CD4-positive, alpha-beta memory T cell (primary cell): ENCODE measurements around the gene KCNG1. TPM values are rescaled to one million over a fixed set of nuclear protein-coding genes. Genes with fewer than 3 reads are reported as not detected.
A peak's percentile ranks its signal among the peaks of the same experiment; 100 is the strongest.

Experiments
- CTCF ChIA-PET: fragments of 350-600 bp; sonication (Branson Sonifier 250); formaldehyde crosslinking; loops from one replicate; lab custom pipeline; 2021; ENCODE audit warnings: inconsistent platforms; ENCODE audit not compliant: partially characterized antibody; lab: Charles Lee
- POLR2A ChIA-PET: fragments of 350-600 bp; sonication (Branson Sonifier 250); formaldehyde crosslinking; loops from one replicate; lab custom pipeline; 2021; ENCODE audit not compliant: partially characterized antibody; lab: Charles Lee
- DNase-seq, 5 donors: peaks; one replicate each; pipeline versions ENCODE4 v3.0.0 to v3.0.0-alpha.2; 2020 to 2022; ENCODE audit warnings: mixed read lengths in 1 of 5
- H3K27ac ChIP-seq: one replicate; pipeline ENCODE4 v1.7.0; 2013; ENCODE audit warnings: low read depth, low read length
- H3K27me3 ChIP-seq: 2 replicates; pipeline ENCODE4 v1.7.0; 2013; ENCODE audit warnings: mild to moderate bottlenecking, low read length, moderate library complexity; ENCODE audit not compliant: insufficient read depth
- H3K36me3 ChIP-seq: 2 replicates; pipeline ENCODE4 v1.7.0; 2013; ENCODE audit warnings: mild to moderate bottlenecking, low read length, moderate library complexity; ENCODE audit not compliant: insufficient read depth
- H3K4me1 ChIP-seq: 2 replicates; pipeline ENCODE4 v1.7.0; 2013; ENCODE audit warnings: mild to moderate bottlenecking, low read length, moderate library complexity; ENCODE audit not compliant: insufficient read depth
- H3K4me3 ChIP-seq, 2 donors: one replicate each; pipeline ENCODE4 v1.7.0; 2013; ENCODE audit warnings: low read length in 2 of 2, mild to moderate bottlenecking in 1 of 2
- H3K9me3 ChIP-seq, 2 donors: one replicate each; pipeline ENCODE4 v1.7.0; 2013; ENCODE audit warnings: low read length in 2 of 2, control low read depth in 1 of 2; ENCODE audit not compliant: control insufficient read depth in 1 of 2
- H3K27ac Mint-ChIP-seq, 7 donors: one replicate each; pipeline ENCODE4 v1.8.0; 2020 to 2021; ENCODE audit warnings: mixed read lengths in 7 of 7, mild to moderate bottlenecking in 6 of 7, inconsistent platforms in 3 of 7, moderate library complexity in 3 of 7
- H3K27me3 Mint-ChIP-seq, 2 donors: one replicate each; pipeline ENCODE4 v1.8.0; 2020 to 2021; ENCODE audit warnings: mixed read lengths in 2 of 2
- H3K36me3 Mint-ChIP-seq, 2 donors: one replicate each; pipeline ENCODE4 v1.8.0; 2020 to 2021; ENCODE audit warnings: mixed read lengths in 2 of 2, inconsistent platforms in 1 of 2, mild to moderate bottlenecking in 1 of 2
- H3K4me1 Mint-ChIP-seq, 4 donors: one replicate each; pipeline ENCODE4 v1.8.0; 2020 to 2021; ENCODE audit warnings: mixed read lengths in 4 of 4, mild to moderate bottlenecking in 1 of 4
- H3K4me3 Mint-ChIP-seq, 8 donors: one replicate each; pipeline ENCODE4 v1.8.0; 2020 to 2021; ENCODE audit warnings: mixed read lengths in 8 of 8, mild to moderate bottlenecking in 7 of 8, moderate library complexity in 6 of 8, inconsistent platforms in 3 of 8
- H3K9me3 Mint-ChIP-seq, 8 donors: one replicate each; pipeline ENCODE4 v1.8.0; 2020 to 2021; ENCODE audit warnings: mixed read lengths in 8 of 8, mild to moderate bottlenecking in 5 of 8, inconsistent platforms in 3 of 8, moderate library complexity in 1 of 8
- intact Hi-C: fragments of 100-400 bp; cut with micrococcal nuclease; formaldehyde crosslinking; loops from one replicate; pipeline ENCODE4 v1.15.1; 2023
- polyA plus RNA-seq, 2 donors: library from polyadenylated mRNA; unstranded; fragments of 300-500 nt; fragmentation: Illumina TruSeq; gene quantifications; one replicate each; pipeline ENCODE4 v1.2.3, GENCODE V29; 2021
- total RNA-seq, 2 experiments: library from RNA; stranded (reverse); gene quantifications; one replicate each; pipeline ENCODE4 v1.2.3, GENCODE V29; 2021

Gene KCNG1
- total and polyA plus RNA-seq, 4 experiments from 2014 or later: not detected

GRCh38 chr20:51044796-51045195, 21.9 kb upstream of the KCNG1 start:
- H3K36me3 ChIP-seq: no peaks in the 10 kb centered on the region
- CTCF ChIA-PET: no interaction called here
- intact Hi-C loops: no loop called here
- peaks cover 4% of the 10 kb centered on the region for H3K27me3 ChIP-seq
- POLR2A ChIA-PET: no interaction called here
- H3K4me3 Mint-ChIP-seq: no peak overlapping the region
- no peak overlapping the region for H3K27ac ChIP-seq
- H3K9me3 Mint-ChIP-seq: peaks cover 0 to 8% (median 3%) of the 10 kb centered on the region in 8 donors
- peak overlapping the region in 1 of 7 donors; percentile 42 for H3K27ac Mint-ChIP-seq
- no peak overlapping the region for H3K4me3 ChIP-seq
- no peaks in the 10 kb centered on the region for H3K36me3 Mint-ChIP-seq
- no peaks in the 10 kb centered on the region for H3K4me1 Mint-ChIP-seq
- no peak for DNase-seq
- no peaks in the 10 kb centered on the region for H3K4me1 ChIP-seq
- H3K9me3 ChIP-seq: no peaks in the 10 kb centered on the region
- H3K27me3 Mint-ChIP-seq: peaks cover 9 to 14% of the 10 kb centered on the region in 2 donors

GRCh38 chr20:51043811-51044210, 20.9 kb upstream of the KCNG1 start:
- H3K4me1 ChIP-seq: no peaks in the 10 kb centered on the region
- no peaks in the 10 kb centered on the region for H3K36me3 ChIP-seq
- H3K27ac ChIP-seq: no peak overlapping the region
- H3K27me3 ChIP-seq: no peaks in the 10 kb centered on the region
- Mint-ChIP-seq H3K27me3 (peaks cover 7 to 10% of the 10 kb centered on the region in 2 donors), H3K9me3 (peaks cover 0 to 5% (median 3%) of the 10 kb centered on the region in 8 donors), H3K4me1 (no peaks in the 10 kb centered on the region), H3K4me3 (no peak overlapping the region), H3K36me3 (no peaks in the 10 kb centered on the region), H3K27ac (no peak overlapping the region)
- ChIA-PET CTCF (no interaction called here), POLR2A (no interaction called here)
- no peak overlapping the region for H3K4me3 ChIP-seq
- no peak for DNase-seq
- H3K9me3 ChIP-seq: no peaks in the 10 kb centered on the region
- intact Hi-C loops: no loop called here

GRCh38 chr20:51042657-51043247, 19.8 kb upstream of the KCNG1 start:
- Histone ChIP-seq H3K36me3 (no peaks in the 10 kb centered on the region), H3K9me3 (no peaks in the 10 kb centered on the region), H3K27me3 (no peaks in the 10 kb centered on the region), H3K4me1 (no peaks in the 10 kb centered on the region), H3K27ac (no peak overlapping the region), H3K4me3 (no peak overlapping the region)
- Mint-ChIP-seq H3K9me3 (peaks cover 0 to 5% (median 3%) of the 10 kb centered on the region in 8 donors), H3K27ac (no peak overlapping the region), H3K36me3 (no peaks in the 10 kb centered on the region), H3K27me3 (peaks cover 8 to 9% of the 10 kb centered on the region in 2 donors), H3K4me3 (no peak overlapping the region), H3K4me1 (no peaks in the 10 kb centered on the region)
- CTCF ChIA-PET: no interaction called here
- POLR2A ChIA-PET: no interaction called here
- intact Hi-C loops: no loop called here
- no peak for DNase-seq

- H3K36me3 Mint-ChIP-seq: no peaks in the 10 kb centered on the region
- H3K27me3 Mint-ChIP-seq: peaks cover 6 to 9% of the 10 kb centered on the region in 2 donors
- no peak overlapping the region for H3K4me3 Mint-ChIP-seq
- no peaks in the 10 kb centered on the region for H3K27me3 ChIP-seq
- no peaks in the 10 kb centered on the region for H3K4me1 ChIP-seq
- ChIA-PET CTCF (no interaction called here), POLR2A (no interaction called here)
- no peaks in the 10 kb centered on the region for H3K9me3 ChIP-seq
- no peaks in the 10 kb centered on the region for H3K4me1 Mint-ChIP-seq
- H3K9me3 Mint-ChIP-seq: peaks cover 0 to 5% (median 3%) of the 10 kb centered on the region in 8 donors
- no peak for DNase-seq
- no peak overlapping the region for H3K27ac Mint-ChIP-seq
- H3K4me3 ChIP-seq: no peak overlapping the region
- no peaks in the 10 kb centered on the region for H3K36me3 ChIP-seq
- intact Hi-C loops: no loop called here
- H3K27ac ChIP-seq: no peak overlapping the region
These were observed 19.2 kb upstream of the KCNG1 start for GRCh38 chr20:51042064-51042463.

GRCh38 chr20:51037532-51038115, 14.7 kb upstream of the KCNG1 start:
- no peak for DNase-seq
- Mint-ChIP-seq H3K27ac (no peak overlapping the region), H3K36me3 (no peaks in the 10 kb centered on the region), H3K4me3 (no peak overlapping the region), H3K4me1 (no peaks in the 10 kb centered on the region), H3K9me3 (no peaks in the 10 kb centered on the region), H3K27me3 (peaks cover 18 to 22% of the 10 kb centered on the region in 2 donors)
- no peaks in the 10 kb centered on the region for H3K4me1 ChIP-seq
- intact Hi-C loops: no loop called here
- no peaks in the 10 kb centered on the region for H3K9me3 ChIP-seq
- no peak overlapping the region for H3K4me3 ChIP-seq
- POLR2A ChIA-PET: no interaction called here
- CTCF ChIA-PET: interaction anchor here (0.8 kb wide), 1 partner anchor 270 kb away, joined by 3 read pairs; no protein-coding TSS in a partner anchor
- H3K27ac ChIP-seq: no peak overlapping the region
- no peaks in the 10 kb centered on the region for H3K27me3 ChIP-seq
- no peaks in the 10 kb centered on the region for H3K36me3 ChIP-seq

GRCh38 chr20:51036827-51037531, 14.1 kb upstream of the KCNG1 start:
- Histone ChIP-seq H3K4me1 (no peaks in the 10 kb centered on the region), H3K36me3 (no peaks in the 10 kb centered on the region), H3K27ac (no peak overlapping the region), H3K27me3 (no peaks in the 10 kb centered on the region), H3K9me3 (no peaks in the 10 kb centered on the region), H3K4me3 (no peak overlapping the region)
- Mint-ChIP-seq H3K36me3 (no peaks in the 10 kb centered on the region), H3K9me3 (peaks cover 0 to 1% (median 0%) of the 10 kb centered on the region in 8 donors), H3K4me3 (no peak overlapping the region), H3K4me1 (no peaks in the 10 kb centered on the region), H3K27me3 (peaks cover 24 to 28% of the 10 kb centered on the region in 2 donors), H3K27ac (no peak overlapping the region)
- ChIA-PET POLR2A (no interaction called here), CTCF (interaction anchor here (0.8 kb wide), 1 partner anchor 270 kb away, joined by 3 read pairs; no protein-coding TSS in a partner anchor)
- intact Hi-C loops: no loop called here
- DNase-seq: no peak

- Mint-ChIP-seq H3K27me3 (peaks cover 31 to 35% of the 10 kb centered on the region in 2 donors), H3K27ac (no peak overlapping the region), H3K4me3 (no peak overlapping the region), H3K4me1 (no peaks in the 10 kb centered on the region), H3K9me3 (peaks cover 0 to 1% (median 0%) of the 10 kb centered on the region in 8 donors), H3K36me3 (no peaks in the 10 kb centered on the region)
- ChIA-PET POLR2A (no interaction called here), CTCF (no interaction called here)
- H3K4me1 ChIP-seq: no peaks in the 10 kb centered on the region
- DNase-seq: no peak
- intact Hi-C loops: no loop called here
- H3K4me3 ChIP-seq: no peak overlapping the region
- no peaks in the 10 kb centered on the region for H3K9me3 ChIP-seq
- no peak overlapping the region for H3K27ac ChIP-seq
- H3K27me3 ChIP-seq: no peaks in the 10 kb centered on the region
- H3K36me3 ChIP-seq: no peaks in the 10 kb centered on the region
These were observed 13.3 kb upstream of the KCNG1 start for GRCh38 chr20:51036226-51036625.
